ENCODE results near the gene SYVN1. TPM values are rescaled to one million over a fixed set of nuclear protein-coding genes. Genes with fewer than 3 reads are reported as not detected.

Gene SYVN1
- total RNA-seq, 1 donor from 2014 or later: 19.7 TPM

GRCh38 chr11:65109231-65110198 lies 24.8 kb downstream of the SYVN1 start:
- FAIRE-seq (no peak), DNase-seq (ENCODE audit: low read depth) (no peak)
- Histone ChIP-seq H3K36me3 (ENCODE audit: control insufficient read depth, insufficient read depth, low read length) (peaks cover 9% of the 10 kb centered on the region), H3K27me3 (ENCODE audit: control insufficient read depth, insufficient read depth, low read length) (no peaks in the 10 kb centered on the region), H3K4me3 (ENCODE audit: low read depth, low read length) (no peak overlapping the region)
- TF ChIP-seq, protein P1, sequence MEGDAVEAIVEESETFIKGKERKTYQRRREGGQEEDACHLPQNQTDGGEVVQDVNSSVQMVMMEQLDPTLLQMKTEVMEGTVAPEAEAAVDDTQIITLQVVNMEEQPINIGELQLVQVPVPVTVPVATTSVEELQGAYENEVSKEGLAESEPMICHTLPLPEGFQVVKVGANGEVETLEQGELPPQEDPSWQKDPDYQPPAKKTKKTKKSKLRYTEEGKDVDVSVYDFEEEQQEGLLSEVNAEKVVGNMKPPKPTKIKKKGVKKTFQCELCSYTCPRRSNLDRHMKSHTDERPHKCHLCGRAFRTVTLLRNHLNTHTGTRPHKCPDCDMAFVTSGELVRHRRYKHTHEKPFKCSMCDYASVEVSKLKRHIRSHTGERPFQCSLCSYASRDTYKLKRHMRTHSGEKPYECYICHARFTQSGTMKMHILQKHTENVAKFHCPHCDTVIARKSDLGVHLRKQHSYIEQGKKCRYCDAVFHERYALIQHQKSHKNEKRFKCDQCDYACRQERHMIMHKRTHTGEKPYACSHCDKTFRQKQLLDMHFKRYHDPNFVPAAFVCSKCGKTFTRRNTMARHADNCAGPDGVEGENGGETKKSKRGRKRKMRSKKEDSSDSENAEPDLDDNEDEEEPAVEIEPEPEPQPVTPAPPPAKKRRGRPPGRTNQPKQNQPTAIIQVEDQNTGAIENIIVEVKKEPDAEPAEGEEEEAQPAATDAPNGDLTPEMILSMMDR (IDR thresholded peaks at IDR 0.05; ENCODE audit: insufficient read depth, low read length, severe bottlenecking): no peak

DNA sequence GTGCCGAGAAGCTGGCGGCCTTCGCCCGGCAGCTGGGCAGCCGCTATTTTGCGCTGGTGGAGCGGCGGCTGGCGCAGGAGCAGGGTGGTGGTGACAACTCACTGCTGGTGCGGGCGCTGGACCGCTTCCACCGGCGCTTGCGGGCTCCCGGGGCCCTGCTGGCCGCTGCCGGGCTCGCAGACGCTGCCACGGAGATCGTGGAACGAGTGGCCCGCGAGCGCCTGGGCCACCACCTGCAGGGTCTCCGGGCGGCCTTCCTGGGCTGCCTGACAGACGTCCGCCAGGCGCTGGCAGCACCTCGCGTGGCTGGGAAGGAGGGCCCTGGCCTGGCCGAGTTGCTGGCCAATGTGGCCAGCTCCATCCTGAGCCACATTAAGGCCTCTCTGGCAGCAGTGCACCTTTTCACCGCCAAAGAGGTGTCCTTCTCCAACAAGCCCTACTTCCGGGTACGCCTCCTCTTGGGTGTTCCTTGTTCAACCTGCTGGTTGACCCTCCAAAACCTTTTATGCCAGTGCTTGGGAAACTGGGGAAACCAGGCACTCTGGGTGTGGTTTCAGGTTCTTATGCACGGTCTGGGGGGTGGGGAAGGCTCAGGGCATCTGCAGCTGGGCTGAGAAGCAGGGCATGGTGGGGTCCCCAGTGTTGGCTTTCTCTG lies 25.7 kb downstream of the SYVN1 start:
- no peak for DNase-seq (ENCODE audit: low read depth)
- FAIRE-seq: no peak
- no peak overlapping the region for H3K4me3 ChIP-seq (ENCODE audit: low read depth, low read length)
- no peaks in the 10 kb centered on the region for H3K27me3 ChIP-seq (ENCODE audit: control insufficient read depth, insufficient read depth, low read length)
- peaks cover 9% of the 10 kb centered on the region for H3K36me3 ChIP-seq (ENCODE audit: control insufficient read depth, insufficient read depth, low read length)
- TF ChIP-seq, protein P1 (IDR thresholded peaks at IDR 0.05; ENCODE audit: insufficient read depth, low read length, severe bottlenecking): no peak

GRCh38 chr11:65107751-65108468 lies 26.4 kb downstream of the SYVN1 start:
- H3K4me3 ChIP-seq (ENCODE audit: low read depth, low read length): no peak overlapping the region
- H3K36me3 ChIP-seq (ENCODE audit: control insufficient read depth, insufficient read depth, low read length): peaks cover 9% of the 10 kb centered on the region
- DNase-seq (ENCODE audit: low read depth) (no peak), FAIRE-seq (no peak)
- TF ChIP-seq, protein P1 (IDR thresholded peaks at IDR 0.05; ENCODE audit: insufficient read depth, low read length, severe bottlenecking): no peak
- no peaks in the 10 kb centered on the region for H3K27me3 ChIP-seq (ENCODE audit: control insufficient read depth, insufficient read depth, low read length)

DNA sequence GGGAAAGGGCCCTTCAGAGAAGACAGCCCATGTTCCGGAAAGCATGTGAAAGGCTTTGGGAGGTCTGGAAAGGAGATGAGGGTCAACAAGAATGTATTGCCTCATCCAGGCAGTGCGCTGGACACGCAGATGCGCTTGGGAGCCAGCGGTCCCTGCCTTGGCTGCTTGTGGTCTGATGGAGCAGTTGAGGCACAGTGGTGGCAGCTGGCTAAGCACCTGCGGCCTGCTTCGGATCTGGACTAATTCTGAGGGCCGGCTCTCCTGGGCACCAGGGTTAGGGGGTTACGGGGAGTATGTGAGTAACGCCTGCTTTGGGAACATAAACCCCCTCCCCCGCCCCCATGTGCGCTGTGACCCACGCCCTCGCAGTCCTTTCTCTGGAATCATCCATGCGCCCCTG lies 27.2 kb downstream of the SYVN1 start:
- no peak for DNase-seq (ENCODE audit: low read depth)
- Histone ChIP-seq H3K4me3 (ENCODE audit: low read depth, low read length) (no peak overlapping the region), H3K27me3 (ENCODE audit: control insufficient read depth, insufficient read depth, low read length) (no peaks in the 10 kb centered on the region), H3K36me3 (ENCODE audit: control insufficient read depth, insufficient read depth, low read length) (peaks cover 9% of the 10 kb centered on the region)
- TF ChIP-seq, protein P1 (IDR thresholded peaks at IDR 0.05; ENCODE audit: insufficient read depth, low read length, severe bottlenecking): no peak
- FAIRE-seq: no peak

GRCh38 chr11:65104628-65105027 lies 29.7 kb downstream of the SYVN1 start:
- Histone ChIP-seq H3K4me3 (ENCODE audit: low read depth, low read length) (no peak overlapping the region), H3K27me3 (ENCODE audit: control insufficient read depth, insufficient read depth, low read length) (no peaks in the 10 kb centered on the region), H3K36me3 (ENCODE audit: control insufficient read depth, insufficient read depth, low read length) (peaks cover 6% of the 10 kb centered on the region)
- TF ChIP-seq, protein P1 (IDR thresholded peaks at IDR 0.05; ENCODE audit: insufficient read depth, low read length, severe bottlenecking): no peak
- FAIRE-seq (no peak), DNase-seq (ENCODE audit: low read depth) (no peak)
